ENCODE results near the gene BEST1.

BEST1 gene

DNA sequence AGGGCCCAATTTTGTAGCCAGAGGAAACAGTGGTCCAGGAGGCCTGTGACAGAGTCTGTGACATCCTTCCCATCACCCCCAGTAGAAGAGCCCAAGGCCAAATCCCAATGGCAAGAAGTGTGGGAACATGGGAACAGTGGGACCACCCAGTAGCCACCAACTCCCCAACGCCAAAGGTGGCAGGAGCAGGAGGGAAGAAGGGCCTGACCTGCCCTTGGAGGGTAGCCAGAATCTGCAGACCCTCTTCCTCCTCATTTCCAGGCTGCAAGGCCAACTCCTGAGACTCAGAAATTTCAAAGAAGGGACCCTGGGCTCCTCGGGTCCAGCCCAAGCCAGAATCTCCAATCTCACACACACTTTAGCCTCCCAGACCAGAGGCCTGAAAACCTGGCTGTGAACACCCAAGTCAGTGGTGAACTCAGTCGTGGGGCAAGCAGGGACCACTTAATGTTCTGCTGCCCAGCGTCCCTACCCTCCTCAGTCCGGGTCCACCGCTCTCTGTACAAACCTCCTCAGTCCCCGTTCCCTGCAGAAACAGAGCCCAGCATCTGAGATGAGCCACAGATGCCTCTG lies 38.9 kb upstream of the BEST1 start:
- TF ChIP-seq CTCF (IDR thresholded peaks at IDR 0.05; ENCODE audit: insufficient read depth, low read depth, low read length, missing control alignments) = no peak
- DNase-seq (ENCODE audit: low read depth) = no peak
- no peak overlapping the region for H3K4me3 ChIP-seq (ENCODE audit: low read depth, low read length)

DNA sequence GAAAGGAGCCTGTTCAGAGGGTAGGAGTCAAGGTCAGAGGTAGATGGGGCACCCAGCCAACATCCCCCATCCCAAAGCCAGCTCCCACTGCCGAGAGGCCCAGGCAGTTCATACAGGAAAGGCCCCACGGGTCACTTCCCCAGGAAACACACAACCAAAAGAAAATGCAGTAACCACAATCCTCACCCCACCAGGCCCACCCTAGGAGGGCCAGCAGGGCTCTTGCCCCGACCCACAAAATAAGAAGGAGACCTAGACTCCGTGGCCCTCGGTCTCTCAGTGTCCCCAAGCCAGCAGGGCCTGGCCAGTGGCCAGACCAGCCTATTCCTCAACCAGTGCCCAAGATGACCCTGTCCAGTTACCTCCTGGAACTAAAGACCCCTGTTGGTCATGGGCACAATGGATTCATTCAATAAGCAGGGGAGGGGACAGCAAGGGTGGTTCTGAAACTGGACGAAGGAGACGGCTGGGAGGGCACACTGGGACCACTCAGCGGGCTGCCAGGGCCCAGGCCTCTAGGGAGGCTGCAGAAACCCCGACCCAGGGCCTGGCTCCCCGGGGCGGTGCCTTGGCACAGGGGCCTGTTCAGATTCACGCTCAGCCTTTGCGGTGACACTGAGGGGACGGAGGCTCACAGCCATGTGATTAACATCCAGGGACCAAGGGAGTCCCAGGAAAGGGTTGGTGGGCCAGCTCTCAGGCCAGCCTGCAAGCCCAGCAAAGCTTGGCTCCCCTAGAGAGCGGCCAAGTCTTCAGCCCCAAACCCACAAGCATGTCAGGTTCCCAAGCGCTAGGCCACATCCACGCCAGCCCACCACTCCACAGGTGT lies 38.2 kb upstream of the BEST1 start:
- H3K4me3 ChIP-seq (ENCODE audit: low read depth, low read length) = no peak overlapping the region
- TF ChIP-seq CTCF (IDR thresholded peaks at IDR 0.05; ENCODE audit: insufficient read depth, low read depth, low read length, missing control alignments) = no peak
- DNase-seq (ENCODE audit: low read depth) = no peak

DNA sequence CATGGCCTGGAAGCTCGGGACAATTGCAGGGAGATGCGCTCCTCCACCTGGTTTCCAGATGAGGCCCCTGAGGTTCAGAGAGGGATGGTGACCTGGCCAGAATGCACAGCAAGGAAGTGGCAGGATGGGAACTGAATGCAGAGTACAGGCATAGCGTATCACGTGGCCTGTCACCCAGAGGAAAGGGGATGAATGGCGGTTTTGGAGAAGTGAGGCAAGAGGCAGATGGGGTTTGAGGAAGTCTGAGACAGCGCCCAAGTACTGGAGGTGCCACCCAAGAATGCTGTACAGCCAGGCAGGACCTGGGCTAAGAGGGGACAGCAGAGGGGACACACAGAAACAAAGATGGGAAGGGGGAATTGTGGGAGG lies 37.6 kb upstream of the BEST1 start:
- no peak overlapping the region for H3K4me3 ChIP-seq (ENCODE audit: low read depth, low read length)
- no peak for DNase-seq (ENCODE audit: low read depth)
- TF ChIP-seq CTCF (IDR thresholded peaks at IDR 0.05; ENCODE audit: insufficient read depth, low read depth, low read length, missing control alignments) = no peak

- no peak for TF ChIP-seq CTCF (IDR thresholded peaks at IDR 0.05; ENCODE audit: insufficient read depth, low read depth, low read length, missing control alignments)
- no peak overlapping the region for H3K4me3 ChIP-seq (ENCODE audit: low read depth, low read length)
- no peak for DNase-seq (ENCODE audit: low read depth)
Observed at GRCh38 chr11:61912991-61913698, 37.0 kb upstream of the BEST1 start.

DNA sequence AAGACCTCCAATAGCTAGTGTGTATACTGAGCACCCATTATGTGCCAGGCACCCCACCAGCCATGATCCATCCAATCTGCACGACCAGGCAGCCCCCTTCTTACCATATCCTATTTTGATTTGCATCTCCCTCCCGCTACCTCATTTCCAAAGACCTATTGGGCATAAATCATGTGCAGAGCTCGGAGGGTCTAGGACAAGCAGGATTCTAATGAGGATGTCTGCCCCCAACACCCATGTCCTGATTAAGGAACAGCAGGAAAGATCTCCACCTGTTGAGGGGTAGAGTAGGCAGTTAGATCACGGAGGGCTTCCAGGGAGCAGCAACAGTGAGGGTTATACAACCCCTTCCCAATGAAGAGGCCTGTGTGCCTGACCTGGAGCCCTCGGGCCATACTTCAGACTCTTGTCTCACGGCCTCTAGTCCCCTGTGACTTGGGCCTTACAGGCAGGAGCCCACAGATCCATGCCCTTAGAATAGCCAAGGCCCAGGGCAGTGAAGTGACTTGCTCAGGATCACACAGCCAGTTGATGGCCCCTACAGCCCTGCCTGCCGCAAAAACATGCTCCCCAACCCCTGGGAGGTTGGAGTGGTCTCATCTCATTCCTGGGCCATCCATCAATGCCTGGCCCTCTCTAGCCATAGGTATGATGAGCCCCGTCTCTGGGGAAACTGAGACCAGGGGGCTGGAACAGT lies 36.3 kb upstream of the BEST1 start:
- no peak for TF ChIP-seq CTCF (IDR thresholded peaks at IDR 0.05; ENCODE audit: insufficient read depth, low read depth, low read length, missing control alignments)
- no peak for DNase-seq (ENCODE audit: low read depth)
- H3K4me3 ChIP-seq (ENCODE audit: low read depth, low read length) = no peak overlapping the region

GRCh38 chr11:61914471-61915171 lies 35.5 kb upstream of the BEST1 start:
- no peak overlapping the region for H3K4me3 ChIP-seq (ENCODE audit: low read depth, low read length)
- no peak for TF ChIP-seq CTCF (IDR thresholded peaks at IDR 0.05; ENCODE audit: insufficient read depth, low read depth, low read length, missing control alignments)
- no peak for DNase-seq (ENCODE audit: low read depth)

Measured in GM12865 (cell line).